ENCODE data around the gene DISP3.

DNA sequence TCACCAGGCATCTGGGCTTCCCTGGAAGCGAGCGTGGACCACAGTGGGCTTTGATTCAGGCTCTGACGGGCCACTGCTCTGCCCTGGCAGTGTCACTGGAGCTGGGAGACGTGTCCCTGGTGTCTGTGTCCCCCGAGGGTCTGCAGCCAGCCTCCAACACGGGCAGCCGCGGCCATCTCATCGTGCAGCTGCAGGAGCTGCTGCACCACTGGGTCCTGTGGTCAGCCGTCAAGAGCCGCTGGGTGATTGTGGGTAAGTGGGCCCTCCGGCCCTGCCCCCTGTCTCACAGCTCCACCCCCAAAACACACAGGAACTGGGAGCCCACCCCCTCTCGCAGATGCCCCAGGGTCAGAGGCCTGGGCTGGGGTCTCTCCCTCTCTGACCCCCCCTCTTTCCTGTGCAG lies 40.7 kb downstream of the DISP3 start:
- TF ChIP-seq, protein P1, sequence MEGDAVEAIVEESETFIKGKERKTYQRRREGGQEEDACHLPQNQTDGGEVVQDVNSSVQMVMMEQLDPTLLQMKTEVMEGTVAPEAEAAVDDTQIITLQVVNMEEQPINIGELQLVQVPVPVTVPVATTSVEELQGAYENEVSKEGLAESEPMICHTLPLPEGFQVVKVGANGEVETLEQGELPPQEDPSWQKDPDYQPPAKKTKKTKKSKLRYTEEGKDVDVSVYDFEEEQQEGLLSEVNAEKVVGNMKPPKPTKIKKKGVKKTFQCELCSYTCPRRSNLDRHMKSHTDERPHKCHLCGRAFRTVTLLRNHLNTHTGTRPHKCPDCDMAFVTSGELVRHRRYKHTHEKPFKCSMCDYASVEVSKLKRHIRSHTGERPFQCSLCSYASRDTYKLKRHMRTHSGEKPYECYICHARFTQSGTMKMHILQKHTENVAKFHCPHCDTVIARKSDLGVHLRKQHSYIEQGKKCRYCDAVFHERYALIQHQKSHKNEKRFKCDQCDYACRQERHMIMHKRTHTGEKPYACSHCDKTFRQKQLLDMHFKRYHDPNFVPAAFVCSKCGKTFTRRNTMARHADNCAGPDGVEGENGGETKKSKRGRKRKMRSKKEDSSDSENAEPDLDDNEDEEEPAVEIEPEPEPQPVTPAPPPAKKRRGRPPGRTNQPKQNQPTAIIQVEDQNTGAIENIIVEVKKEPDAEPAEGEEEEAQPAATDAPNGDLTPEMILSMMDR (IDR thresholded peaks at IDR 0.05), result no peak
- no peak for TF ChIP-seq POLR2AphosphoS5 (IDR thresholded peaks at IDR 0.05; ENCODE audit: low read depth, low read length)
- TF ChIP-seq TCF7L2 (IDR thresholded peaks at IDR 0.05; ENCODE audit: low read depth, low read length), result no peak
- TF ChIP-seq, protein P2, sequence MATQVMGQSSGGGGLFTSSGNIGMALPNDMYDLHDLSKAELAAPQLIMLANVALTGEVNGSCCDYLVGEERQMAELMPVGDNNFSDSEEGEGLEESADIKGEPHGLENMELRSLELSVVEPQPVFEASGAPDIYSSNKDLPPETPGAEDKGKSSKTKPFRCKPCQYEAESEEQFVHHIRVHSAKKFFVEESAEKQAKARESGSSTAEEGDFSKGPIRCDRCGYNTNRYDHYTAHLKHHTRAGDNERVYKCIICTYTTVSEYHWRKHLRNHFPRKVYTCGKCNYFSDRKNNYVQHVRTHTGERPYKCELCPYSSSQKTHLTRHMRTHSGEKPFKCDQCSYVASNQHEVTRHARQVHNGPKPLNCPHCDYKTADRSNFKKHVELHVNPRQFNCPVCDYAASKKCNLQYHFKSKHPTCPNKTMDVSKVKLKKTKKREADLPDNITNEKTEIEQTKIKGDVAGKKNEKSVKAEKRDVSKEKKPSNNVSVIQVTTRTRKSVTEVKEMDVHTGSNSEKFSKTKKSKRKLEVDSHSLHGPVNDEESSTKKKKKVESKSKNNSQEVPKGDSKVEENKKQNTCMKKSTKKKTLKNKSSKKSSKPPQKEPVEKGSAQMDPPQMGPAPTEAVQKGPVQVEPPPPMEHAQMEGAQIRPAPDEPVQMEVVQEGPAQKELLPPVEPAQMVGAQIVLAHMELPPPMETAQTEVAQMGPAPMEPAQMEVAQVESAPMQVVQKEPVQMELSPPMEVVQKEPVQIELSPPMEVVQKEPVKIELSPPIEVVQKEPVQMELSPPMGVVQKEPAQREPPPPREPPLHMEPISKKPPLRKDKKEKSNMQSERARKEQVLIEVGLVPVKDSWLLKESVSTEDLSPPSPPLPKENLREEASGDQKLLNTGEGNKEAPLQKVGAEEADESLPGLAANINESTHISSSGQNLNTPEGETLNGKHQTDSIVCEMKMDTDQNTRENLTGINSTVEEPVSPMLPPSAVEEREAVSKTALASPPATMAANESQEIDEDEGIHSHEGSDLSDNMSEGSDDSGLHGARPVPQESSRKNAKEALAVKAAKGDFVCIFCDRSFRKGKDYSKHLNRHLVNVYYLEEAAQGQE (IDR thresholded peaks at IDR 0.05; ENCODE audit: insufficient read depth in 1 of 2, low read depth in 2 of 2, low read length in 1 of 2), result no peak
- TF ChIP-seq SIN3A (IDR thresholded peaks at IDR 0.05; ENCODE audit: borderline replicate concordance, insufficient read depth, low read depth, low read length), result no peak
